HepG2 (cell line): ENCODE results near the gene WDR82.

Experiments used
- EZH2 ChIP-seq: conservative IDR thresholded peaks from 2 replicates; pipeline ENCODE4 v1.6.1; 2012; ENCODE audit warnings: mild to moderate bottlenecking, low read depth, low read length, moderate library complexity
- FOXK2 ChIP-seq: fragments of 450-650 bp; IDR thresholded peaks from 2 replicates; pipeline ENCODE4 v1.6.1; 2016
- MTF1 ChIP-seq: sonication (generic); formaldehyde crosslinking; IDR thresholded peaks from 2 replicates; pipeline ENCODE4 v1.5.0; 2020; ENCODE audit warnings: missing genetic modification reagents
- POLR2A ChIP-seq, 2 experiments: IDR thresholded peaks; 2 replicates each; pipeline ENCODE4 v1.6.1; 2011; ENCODE audit warnings: low read depth in 2 of 2, low read length in 2 of 2, mild to moderate bottlenecking in 1 of 2, moderate library complexity in 1 of 2; ENCODE audit not compliant: insufficient read depth in 1 of 2
- POLR2AphosphoS2 ChIP-seq: IDR thresholded peaks from 2 replicates; pipeline ENCODE4 v1.6.1; 2011; ENCODE audit warnings: low read depth, low read length, improper control_type of control experiment
- RBFOX2 ChIP-seq: fragments of 200-400 bp; formaldehyde crosslinking; IDR thresholded peaks from 2 replicates; pipeline ENCODE4 v1.6.1; 2017; ENCODE audit warnings: low read depth, mild to moderate bottlenecking, low read length
- RFX1 ChIP-seq: fragments of 450-650 bp; IDR thresholded peaks from 2 replicates; pipeline ENCODE4 v1.6.1; 2017
- TGIF2 ChIP-seq: IDR thresholded peaks from 2 replicates; pipeline ENCODE4 v1.6.1; 2016; ENCODE audit warnings: control low read depth, missing compliant biosample characterization
- ZNF234 ChIP-seq: sonication (generic); formaldehyde crosslinking; conservative IDR thresholded peaks from 2 replicates; pipeline ENCODE4 v1.5.1; 2020; ENCODE audit warnings: mild to moderate bottlenecking, missing genetic modification reagents
- ZNF737 ChIP-seq: sonication (generic); formaldehyde crosslinking; IDR thresholded peaks from 2 replicates; pipeline ENCODE4 v1.5.0; 2020; ENCODE audit warnings: missing genetic modification reagents, mild to moderate bottlenecking, borderline replicate concordance
- ZSCAN29 ChIP-seq: sonication (generic); formaldehyde crosslinking; conservative IDR thresholded peaks from 2 replicates; pipeline ENCODE4 v1.4.0; 2020; ENCODE audit warnings: mild to moderate bottlenecking, missing genetic modification reagents
- TF ChIP-seq, protein P1 (sequence below): sonication (generic); formaldehyde crosslinking; conservative IDR thresholded peaks from 2 replicates; pipeline ENCODE4 v1.4.0; 2020; ENCODE audit warnings: missing genetic modification reagents
- TF ChIP-seq, protein P2 (sequence below): sonication (generic); formaldehyde crosslinking; IDR thresholded peaks from 2 replicates; pipeline ENCODE4 v1.4.0; 2020; ENCODE audit warnings: low read depth, missing genetic modification reagents
- TF ChIP-seq, protein P3 (sequence below): IDR thresholded peaks from 2 replicates; pipeline ENCODE4 v1.6.1; 2012; ENCODE audit warnings: inconsistent platforms

DNA sequence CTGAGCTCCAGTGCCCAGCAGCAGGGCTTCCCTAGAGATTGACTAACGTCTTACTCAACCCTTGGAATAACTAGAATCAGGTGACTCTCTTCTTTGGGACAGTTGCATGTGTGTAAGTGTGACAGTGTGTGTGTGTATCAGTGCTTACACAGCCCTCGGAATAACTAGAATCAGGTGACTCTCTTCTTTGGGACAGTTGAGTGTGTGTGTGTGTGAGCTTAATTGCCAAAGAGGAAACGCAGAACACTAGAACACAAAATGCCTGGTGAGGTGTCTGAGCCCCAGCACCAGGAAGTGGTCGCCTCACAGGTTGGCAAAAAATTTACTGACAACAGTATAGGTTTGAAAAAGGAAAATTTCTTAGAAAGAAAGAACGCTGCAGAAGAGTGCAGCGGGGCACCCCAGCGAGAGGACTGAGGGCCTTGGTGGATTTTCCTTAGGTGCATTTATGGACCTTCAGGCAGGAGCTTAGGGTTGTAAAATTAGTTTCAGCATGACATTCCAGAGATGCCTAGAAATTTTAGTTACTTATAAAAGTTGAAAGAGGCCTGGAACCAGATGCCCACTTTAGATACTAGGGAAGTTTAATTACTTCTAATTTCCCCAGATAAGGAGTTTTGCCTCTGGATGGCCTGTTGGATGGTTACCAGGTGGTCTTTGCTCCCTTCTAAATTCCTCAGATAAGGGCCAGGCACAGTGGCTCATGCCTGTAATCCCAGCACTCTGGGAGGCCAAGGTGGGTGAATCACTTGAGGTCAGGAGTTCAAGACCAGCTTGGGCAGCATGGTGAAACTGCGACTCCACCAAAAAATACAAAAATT lies 3.7 kb upstream of the WDR82 start:
- TF ChIP-seq EZH2 (no peak), ZSCAN29 (CRISPR knock-in tag) (no peak), TGIF2 (no peak), FOXK2 (no peak), POLR2A (IDR thresholded peaks at IDR 0.05; ENCODE audit: insufficient read depth in 1 of 2, low read depth in 2 of 2, low read length in 2 of 2) (no peak), RBFOX2 (no peak), ZNF234 (CRISPR knock-in tag) (no peak), POLR2AphosphoS2 (no peak), RFX1 (no peak), MTF1 (no peak), ZNF737 (CRISPR knock-in tag) (no peak)
- TF ChIP-seq, protein P1, sequence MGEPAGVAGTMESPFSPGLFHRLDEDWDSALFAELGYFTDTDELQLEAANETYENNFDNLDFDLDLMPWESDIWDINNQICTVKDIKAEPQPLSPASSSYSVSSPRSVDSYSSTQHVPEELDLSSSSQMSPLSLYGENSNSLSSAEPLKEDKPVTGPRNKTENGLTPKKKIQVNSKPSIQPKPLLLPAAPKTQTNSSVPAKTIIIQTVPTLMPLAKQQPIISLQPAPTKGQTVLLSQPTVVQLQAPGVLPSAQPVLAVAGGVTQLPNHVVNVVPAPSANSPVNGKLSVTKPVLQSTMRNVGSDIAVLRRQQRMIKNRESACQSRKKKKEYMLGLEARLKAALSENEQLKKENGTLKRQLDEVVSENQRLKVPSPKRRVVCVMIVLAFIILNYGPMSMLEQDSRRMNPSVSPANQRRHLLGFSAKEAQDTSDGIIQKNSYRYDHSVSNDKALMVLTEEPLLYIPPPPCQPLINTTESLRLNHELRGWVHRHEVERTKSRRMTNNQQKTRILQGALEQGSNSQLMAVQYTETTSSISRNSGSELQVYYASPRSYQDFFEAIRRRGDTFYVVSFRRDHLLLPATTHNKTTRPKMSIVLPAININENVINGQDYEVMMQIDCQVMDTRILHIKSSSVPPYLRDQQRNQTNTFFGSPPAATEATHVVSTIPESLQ (CRISPR knock-in tag) = no peak
- TF ChIP-seq, protein P2, sequence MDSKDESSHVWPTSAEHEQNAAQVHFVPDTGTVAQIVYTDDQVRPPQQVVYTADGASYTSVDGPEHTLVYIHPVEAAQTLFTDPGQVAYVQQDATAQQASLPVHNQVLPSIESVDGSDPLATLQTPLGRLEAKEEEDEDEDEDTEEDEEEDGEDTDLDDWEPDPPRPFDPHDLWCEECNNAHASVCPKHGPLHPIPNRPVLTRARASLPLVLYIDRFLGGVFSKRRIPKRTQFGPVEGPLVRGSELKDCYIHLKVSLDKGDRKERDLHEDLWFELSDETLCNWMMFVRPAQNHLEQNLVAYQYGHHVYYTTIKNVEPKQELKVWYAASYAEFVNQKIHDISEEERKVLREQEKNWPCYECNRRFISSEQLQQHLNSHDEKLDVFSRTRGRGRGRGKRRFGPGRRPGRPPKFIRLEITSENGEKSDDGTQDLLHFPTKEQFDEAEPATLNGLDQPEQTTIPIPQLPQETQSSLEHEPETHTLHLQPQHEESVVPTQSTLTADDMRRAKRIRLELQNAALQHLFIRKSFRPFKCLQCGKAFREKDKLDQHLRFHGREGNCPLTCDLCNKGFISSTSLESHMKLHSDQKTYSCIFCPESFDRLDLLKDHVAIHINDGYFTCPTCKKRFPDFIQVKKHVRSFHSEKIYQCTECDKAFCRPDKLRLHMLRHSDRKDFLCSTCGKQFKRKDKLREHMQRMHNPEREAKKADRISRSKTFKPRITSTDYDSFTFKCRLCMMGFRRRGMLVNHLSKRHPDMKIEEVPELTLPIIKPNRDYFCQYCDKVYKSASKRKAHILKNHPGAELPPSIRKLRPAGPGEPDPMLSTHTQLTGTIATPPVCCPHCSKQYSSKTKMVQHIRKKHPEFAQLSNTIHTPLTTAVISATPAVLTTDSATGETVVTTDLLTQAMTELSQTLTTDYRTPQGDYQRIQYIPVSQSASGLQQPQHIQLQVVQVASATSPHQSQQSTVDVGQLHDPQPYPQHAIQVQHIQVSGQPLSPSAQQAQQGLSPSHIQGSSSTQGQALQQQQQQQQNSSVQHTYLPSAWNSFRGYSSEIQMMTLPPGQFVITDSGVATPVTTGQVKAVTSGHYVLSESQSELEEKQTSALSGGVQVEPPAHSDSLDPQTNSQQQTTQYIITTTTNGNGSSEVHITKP (CRISPR knock-in tag) = no peak
- TF ChIP-seq, protein P3, sequence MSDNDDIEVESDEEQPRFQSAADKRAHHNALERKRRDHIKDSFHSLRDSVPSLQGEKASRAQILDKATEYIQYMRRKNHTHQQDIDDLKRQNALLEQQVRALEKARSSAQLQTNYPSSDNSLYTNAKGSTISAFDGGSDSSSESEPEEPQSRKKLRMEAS = no peak
